HepG2 (cell line): ENCODE data around the gene FAM210A. TPM values are rescaled to one million over a fixed set of nuclear protein-coding genes. Genes with fewer than 3 reads are reported as not detected.

ENCODE experiments used
- ATAC-seq: fragments of 200-7000 bp; cut with Tn5 transposase; 3 replicates; pipeline ENCODE4 v1.9.1; 2020; ENCODE audit warnings: mild to moderate bottlenecking, moderate library complexity
- BruUV-seq: library from RNA; stranded (reverse); fragments of 400-500 nt; replicated peaks from 2 replicates; lab custom pipeline; 2021; lab: Mats Ljungman, UMichigan
- CTCF ChIA-PET: fragments of 300-600 bp; formaldehyde crosslinking; extraction: SDS; loops from one replicate; lab custom pipeline; 2021; ENCODE audit warnings: low total read pairs, inconsistent platforms, low intra/inter-chr PET ratio; lab: Yijun Ruan, JAX
- POLR2A ChIA-PET: fragments of 350-600 bp; sonication (Branson Sonifier 250); formaldehyde crosslinking; loops from one replicate; lab custom pipeline; 2020; ENCODE audit warnings: antibody characterized with exemption, inconsistent platforms; lab: Yijun Ruan, JAX
- DNase-seq: peaks from one replicate; pipeline ENCODE4 v3.0.0-alpha.2; 2015; ENCODE audit warnings: low spot score
- FAIRE-seq: peaks from 3 replicates; lab custom pipeline; 2011; peaks lifted over from hg19 to GRCh38; lab: Jason Lieb, UNC
- H2AFZ ChIP-seq: one replicate; pipeline ENCODE4 v1.6.1; 2011; ENCODE audit warnings: low read length, inconsistent platforms
- H3K27ac ChIP-seq: fragments of 300-600 bp; 3 replicates; pipeline ENCODE4 v1.8.0; 2011; ENCODE audit warnings: mixed run types, mild to moderate bottlenecking, mixed read lengths, low read length, inconsistent platforms; ENCODE audit not compliant: insufficient read depth; ENCODE audit errors: extremely low read length
- H3K27me3 ChIP-seq, 2 experiments: fragments of 200-600 bp in 1 of 2; 2 replicates in 1 of 2; 3 replicates in 1 of 2; pipeline versions ENCODE4 v1.6.0 to v1.8.0; 2011; ENCODE audit warnings: low read length in 2 of 2, mild to moderate bottlenecking in 2 of 2, moderate library complexity in 2 of 2, inconsistent platforms in 1 of 2; ENCODE audit not compliant: insufficient read depth in 2 of 2, control insufficient read depth in 1 of 2
- H3K36me3 ChIP-seq, 2 experiments: fragments of 200-600 bp in 1 of 2; replicated peaks in 1 of 2; 2 replicates in 1 of 2; 3 replicates in 1 of 2; pipeline versions ENCODE4 v1.5.1 to v1.8.0; 2011; ENCODE audit warnings: low read length in 2 of 2, inconsistent platforms in 1 of 2; ENCODE audit not compliant: insufficient read depth in 2 of 2, control insufficient read depth in 1 of 2
- H3K4me1 ChIP-seq: 2 replicates; pipeline ENCODE4 v1.5.1; 2012; ENCODE audit warnings: low read length, inconsistent platforms; ENCODE audit not compliant: insufficient read depth
- H3K4me2 ChIP-seq: 2 replicates; pipeline ENCODE4 v1.6.0; 2011; ENCODE audit warnings: low read depth, low read length, inconsistent platforms
- H3K4me3 ChIP-seq, 3 experiments: fragments of 200-600 bp in 1 of 3; sonication (generic), shearing (Covaris generic) in 1 of 3; replicated peaks in 1 of 3; 2 replicates each; pipeline ENCODE4 v1.5.1; 2011 to 2016; ENCODE audit warnings: low read length in 3 of 3, inconsistent platforms in 2 of 3, low read depth in 2 of 3, mild to moderate bottlenecking in 2 of 3, control low read depth in 1 of 3, mixed read lengths in 1 of 3; ENCODE audit not compliant: insufficient read depth in 1 of 3
- H3K79me2 ChIP-seq: one replicate; pipeline ENCODE4 v1.6.1; 2011; ENCODE audit warnings: low read length, inconsistent platforms; ENCODE audit not compliant: insufficient read depth
- H3K9ac ChIP-seq: 2 replicates; pipeline ENCODE4 v1.6.0; 2011; ENCODE audit warnings: mild to moderate bottlenecking, low read depth, low read length, inconsistent platforms; ENCODE audit not compliant: insufficient read depth
- H3K9me3 ChIP-seq: 2 replicates; pipeline ENCODE4 v1.5.1; 2012; ENCODE audit warnings: mild to moderate bottlenecking, low read length
- H4K20me1 ChIP-seq: 2 replicates; pipeline ENCODE4 v1.6.0; 2011; ENCODE audit warnings: inconsistent platforms, mild to moderate bottlenecking, low read length, moderate library complexity; ENCODE audit not compliant: insufficient read depth
- ATF2 ChIP-seq: sonication (generic); formaldehyde crosslinking; IDR thresholded peaks from 2 replicates; pipeline ENCODE4 v1.4.0; 2020; ENCODE audit warnings: missing genetic modification reagents
- BCL6 ChIP-seq: IDR thresholded peaks from 2 replicates; pipeline ENCODE4 v1.6.1; 2016; ENCODE audit warnings: missing genetic modification reagents, missing compliant biosample characterization
- CEBPG ChIP-seq: IDR thresholded peaks from 2 replicates; pipeline ENCODE4 v1.6.1; 2016
- ELF3 ChIP-seq: IDR thresholded peaks from 2 replicates; pipeline ENCODE4 v1.6.1; 2016; ENCODE audit warnings: missing genetic modification reagents, missing compliant biosample characterization
- JDP2 ChIP-seq: sonication (generic); formaldehyde crosslinking; IDR thresholded peaks from 2 replicates; pipeline ENCODE4 v1.8.1; 2022; ENCODE audit warnings: missing genetic modification reagents, borderline replicate concordance
- PAX8 ChIP-seq: sonication (generic); formaldehyde crosslinking; IDR thresholded peaks from 2 replicates; pipeline ENCODE4 v1.8.0; 2022; ENCODE audit warnings: mild to moderate bottlenecking, missing genetic modification reagents, borderline replicate concordance
- RFXAP ChIP-seq: sonication (generic); formaldehyde crosslinking; IDR thresholded peaks from 2 replicates; pipeline ENCODE4 v1.4.0; 2020; ENCODE audit warnings: missing genetic modification reagents, borderline replicate concordance
- SMARCC2 ChIP-seq: fragments of 450-650 bp; IDR thresholded peaks from 2 replicates; pipeline ENCODE4 v1.6.1; 2017; ENCODE audit warnings: antibody characterized with exemption, mild to moderate bottlenecking
- SMC3 ChIP-seq: IDR thresholded peaks from 2 replicates; pipeline ENCODE4 v1.6.1; 2011; ENCODE audit warnings: low read length, improper control_type of control experiment
- ZFP36L2 ChIP-seq: sonication (generic); formaldehyde crosslinking; IDR thresholded peaks from 2 replicates; pipeline ENCODE4 v1.4.0; 2020; ENCODE audit warnings: missing genetic modification reagents
- ZNF34 ChIP-seq: sonication (generic); formaldehyde crosslinking; IDR thresholded peaks from 2 replicates; pipeline ENCODE4 v1.4.0; 2020; ENCODE audit warnings: mild to moderate bottlenecking, missing genetic modification reagents, borderline replicate concordance
- ZNF432 ChIP-seq: sonication (generic); formaldehyde crosslinking; IDR thresholded peaks from 2 replicates; pipeline ENCODE4 v1.5.0; 2020; ENCODE audit warnings: missing genetic modification reagents, mild to moderate bottlenecking, borderline replicate concordance
- ZNF503 ChIP-seq: sonication (generic); formaldehyde crosslinking; IDR thresholded peaks from 2 replicates; pipeline ENCODE4 v1.4.0; 2020; ENCODE audit warnings: missing genetic modification reagents
- ZNF546 ChIP-seq: sonication (generic); formaldehyde crosslinking; conservative IDR thresholded peaks from 2 replicates; pipeline ENCODE4 v1.8.1; 2023; ENCODE audit warnings: mild to moderate bottlenecking, missing genetic modification reagents
- ZNF607 ChIP-seq: sonication (generic); formaldehyde crosslinking; IDR thresholded peaks from 2 replicates; pipeline ENCODE4 v1.5.1; 2020; ENCODE audit warnings: missing genetic modification reagents, mild to moderate bottlenecking, borderline replicate concordance
- ZNF674 ChIP-seq: sonication (generic); formaldehyde crosslinking; IDR thresholded peaks from 2 replicates; pipeline ENCODE4 v1.5.0; 2020; ENCODE audit warnings: low read depth, mild to moderate bottlenecking, missing genetic modification reagents
- ZNF7 ChIP-seq: IDR thresholded peaks from 2 replicates; pipeline ENCODE4 v1.6.1; 2016; ENCODE audit warnings: missing biosample characterization, missing genetic modification reagents
- WGBS: methylation state at CpG from one replicate; pipeline ENCODE4 v1.1.6; 2017; ENCODE audit warnings: low lambda C conversion rate; 5-methylcytosine and 5-hydroxymethylcytosine counted together
- in situ Hi-C: cut with HindIII; loops from 2 replicates; pipeline ENCODE4 v1.10.0; 2017; ENCODE audit warnings: low pct_unique_long_range_greater_than_20kb; ENCODE audit not compliant: extremely low pct_ligation_motif_present
- intact Hi-C: fragments of 100-400 bp; cut with micrococcal nuclease; formaldehyde crosslinking; loops from one replicate; pipeline ENCODE4 v1.10.0; 2022; ENCODE audit not compliant: unreplicated experiment
- polyA plus RNA-seq, 8 experiments: library from polyadenylated mRNA; depleted of rRNA in 3 of 8; stranded (reverse) in 7 of 8; unstranded in 1 of 8; fragments of >200 nt; fragmentation: Illumina TruSeq in 4 of 8; extraction: Trizol in 4 of 8; gene quantifications; 2 replicates each; pipeline versions ENCODE4 v1.2.1 to v1.2.3, GENCODE V29; 2011 to 2016; ENCODE audit warnings: low read depth in 4 of 8, missing spikeins in 1 of 8, mixed read lengths in 1 of 8; ENCODE audit not compliant: insufficient read depth in 1 of 8
- total RNA-seq, 5 experiments: library from RNA; depleted of rRNA; stranded (reverse); fragments of >200 nt; fragmentation: Illumina TruSeq; extraction: Trizol; gene quantifications; 2 replicates each; pipeline ENCODE4 v1.2.3, GENCODE V29; 2016; ENCODE audit warnings: low read depth in 1 of 5

The FAM210A gene
- total and polyA plus RNA-seq, 2 of the 13 experiments (the other 11 are each of a cell fraction or from before 2014, with no cell fraction given), result 33.2 to 37.5 TPM

GRCh38 chr18:13647761-13648160 is 78.6 kb downstream of the FAM210A start (continued):
- TF ChIP-seq BCL6 (CRISPR knock-in tag) (no peak), SMARCC2 (no peak), ATF2 (no peak)
- TF ChIP-seq, all 625 proteins: peak for 0

GRCh38 chr18:13646633-13647032 is 79.7 kb downstream of the FAM210A start:
- ATAC-seq, result no peak
- Histone ChIP-seq H2AFZ (no peak overlapping the region), H4K20me1 (no peaks in the 10 kb centered on the region), H3K79me2 (no peaks in the 10 kb centered on the region), H3K4me1 (peaks cover 12% of the 10 kb centered on the region), H3K4me3 (no peak overlapping the region), H3K4me2 (no peak overlapping the region), H3K36me3 (no peaks in the 10 kb centered on the region), H3K27ac (no peak overlapping the region), H3K9me3 (no peaks in the 10 kb centered on the region), H3K27me3 (no peaks in the 10 kb centered on the region), H3K9ac (no peak overlapping the region)
- DNase-seq, result no peak
- BruUV-seq, result no TSS peak
- no peak for FAIRE-seq
- TF ChIP-seq CEBPG (CRISPR knock-in tag), result no peak
- no peak for TF ChIP-seq ZNF432 (CRISPR knock-in tag)
- no peak for TF ChIP-seq ZNF546 (CRISPR knock-in tag)
- TF ChIP-seq RFXAP (CRISPR knock-in tag), result no peak
- TF ChIP-seq ZNF607 (CRISPR knock-in tag), result no peak
- no peak for TF ChIP-seq SMC3
- TF ChIP-seq ZNF34, result no peak
- TF ChIP-seq ELF3 (CRISPR knock-in tag), result no peak
- no peak for TF ChIP-seq ZFP36L2 (CRISPR knock-in tag)
- TF ChIP-seq ZNF503, result no peak
- TF ChIP-seq ZNF7, result no peak
- TF ChIP-seq ZNF674 (CRISPR knock-in tag), result no peak
- no peak for TF ChIP-seq PAX8 (CRISPR knock-in tag)
- TF ChIP-seq JDP2 (CRISPR knock-in tag), result no peak
- CTCF ChIA-PET, result no interaction called here
- intact Hi-C loops (no loop called here), in situ Hi-C loops (loop anchor here (25.0 kb wide), 2 partner anchors 434 to 634 kb away; partner anchors contain the start of gene LDLRAD4)
- 72% methylated on average over 4 of the region's 4 CpGs for WGBS
- POLR2A ChIA-PET, result no interaction called here
